Measurements from ENCODE around the gene MDP1. TPM values are rescaled to one million over a fixed set of nuclear protein-coding genes. Genes with fewer than 3 reads are reported as not detected.

Gene MDP1
- total and polyA plus RNA-seq, 2 of the 8 experiments (the other 6 are each of a cell fraction or from before 2014, with no cell fraction given), result 17.7 to 32.2 TPM

DNA sequence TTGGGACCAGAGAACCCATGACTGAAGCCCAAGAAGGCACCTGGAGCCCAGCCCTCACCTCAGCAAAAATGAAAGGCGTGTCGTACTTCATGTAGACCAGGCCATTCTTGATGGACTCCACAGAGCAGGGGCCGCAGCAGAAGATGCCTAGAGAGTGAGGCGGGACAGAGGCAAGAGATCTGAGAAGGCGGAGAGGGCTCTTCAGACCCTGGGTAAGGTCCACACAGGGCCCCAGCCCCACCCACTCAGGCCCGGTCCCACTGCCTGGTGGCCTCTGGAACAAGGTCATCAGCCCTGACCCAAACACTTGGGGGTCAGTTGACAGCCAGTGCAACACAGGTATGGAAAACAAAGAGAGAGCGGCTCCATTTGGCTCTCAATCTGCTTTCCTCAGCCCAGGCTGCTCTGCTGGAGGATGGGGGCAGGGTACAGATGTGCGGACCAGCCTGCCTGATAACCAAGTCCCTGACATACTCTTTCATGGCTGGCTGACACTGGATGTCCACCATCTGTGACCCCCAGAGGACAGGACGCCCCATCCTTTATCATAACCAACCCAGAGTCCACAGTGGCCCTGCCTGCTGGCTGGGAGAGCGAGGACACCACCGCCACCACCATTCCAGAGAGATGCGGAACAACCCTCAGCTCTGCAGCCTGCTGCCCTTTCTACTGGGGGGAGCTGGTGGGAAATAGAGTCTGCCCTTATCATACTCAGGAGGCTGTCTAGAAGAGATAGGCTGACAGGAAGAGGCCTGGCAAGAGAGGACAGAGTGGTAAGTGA lies 40.3 kb upstream of the MDP1 start:
- Histone ChIP-seq H3K4me1 (replicated peaks in 1 of 4; ENCODE audit: control insufficient read depth in 3 of 4, insufficient read depth in 4 of 4, low read length in 3 of 4) (no peaks in the 10 kb centered on the region; a peak in 1 of 7 replicates), H3K36me3 (ENCODE audit: control insufficient read depth in 2 of 4, insufficient read depth in 4 of 4, low read length in 3 of 4) (no peaks in the 10 kb centered on the region), H2BK12ac (ENCODE audit: low read depth, low read length) (no peak overlapping the region), H4K91ac (replicated peaks; ENCODE audit: insufficient read length, low read length) (no peak overlapping the region), H3K4me3 (ENCODE audit: extremely low read depth in 1 of 4, insufficient read depth in 2 of 4, low read depth in 3 of 4, low read length in 4 of 4) (no peak overlapping the region), H2AFZ (ENCODE audit: low read length) (no peak overlapping the region), H3K79me2 (ENCODE audit: control insufficient read depth in 1 of 2, insufficient read depth in 2 of 2, low read length in 2 of 2) (no peaks in the 10 kb centered on the region), H3K9me3 (ENCODE audit: insufficient read depth in 2 of 2, low read depth in 1 of 2, low read length in 1 of 2) (no peaks in the 10 kb centered on the region), H3K23ac (ENCODE audit: insufficient read length) (no peak overlapping the region), H2BK5ac (ENCODE audit: low read depth, low read length) (no peak overlapping the region), H4K5ac (ENCODE audit: insufficient read length, low read depth, low read length) (no peak overlapping the region), H3K79me1 (ENCODE audit: low read depth, low read length) (no peaks in the 10 kb centered on the region), H3K56ac (replicated peaks; ENCODE audit: insufficient read length, low read depth, low read length) (no peak overlapping the region), H3K27me3 (replicated peaks in 1 of 4; ENCODE audit: control insufficient read depth in 3 of 4, extremely low read depth in 1 of 4, insufficient read depth in 3 of 4, low read length in 3 of 4) (no peaks in the 10 kb centered on the region; a peak in 1 of 7 replicates), H4K8ac (ENCODE audit: extremely low read depth, insufficient read depth, low read length) (no peak overlapping the region), H3K4ac (replicated peaks; ENCODE audit: insufficient read length, low read depth, low read length) (no peak overlapping the region), H3K9ac (replicated peaks in 1 of 4; ENCODE audit: extremely low read depth in 1 of 4, low read depth in 3 of 4, low read length in 3 of 4) (no peak overlapping the region), H4K20me1 (replicated peaks in 1 of 2; ENCODE audit: control insufficient read depth in 1 of 2, insufficient read depth in 2 of 2, low read length in 2 of 2) (peaks cover 0 to 2% of the 10 kb centered on the region in 2 experiments), H3K27ac (ENCODE audit: low read depth, low read length) (no peak overlapping the region), H3K4me2 (ENCODE audit: insufficient read depth in 1 of 2, low read depth in 2 of 2, low read length in 2 of 2) (no peak overlapping the region), H2BK20ac (ENCODE audit: low read length) (no peak overlapping the region), H3K14ac (ENCODE audit: insufficient read length) (no peak overlapping the region), H2BK120ac (replicated peaks; ENCODE audit: low read depth, low read length) (no peak overlapping the region), H2AK5ac (ENCODE audit: low read depth, low read length) (no peak overlapping the region), H3K18ac (ENCODE audit: extremely low read depth, low read length) (no peak overlapping the region), H2BK15ac (ENCODE audit: low read length) (no peak overlapping the region), H3K23me2 (ENCODE audit: low read depth, low read length) (no peaks in the 10 kb centered on the region)
- WGBS, 2 experiments (ENCODE audit: extremely low coverage in 1 of 2, insufficient coverage in 1 of 2, insufficient read length in 1 of 2, insufficient replicate concordance in 2 of 2, low coverage in 1 of 2, low lambda C conversion rate in 2 of 2, missing lambda C conversion rate in 1 of 2), result 82% methylated on average over 12 of the region's 12 CpGs; no CpG with 5 or more reads in 1 of the 2 experiments
- no peak for FAIRE-seq
- CTCF ChIA-PET (ENCODE audit: partially characterized antibody), result interaction anchor here (0.6 to 6.0 kb wide), 9 partner anchors 8 to 145 kb away, joined by 3 to 63 read pairs (median 3); partner anchors contain the start of genes DHRS1, NOP9, RABGGTA and TINF2
- no peak for DNase-seq (ENCODE audit: low read depth in 1 of 2, low spot score in 2 of 2)
- POLR2A ChIA-PET (ENCODE audit: partially characterized antibody), result interaction anchor here (0.6 to 2.7 kb wide), 5 partner anchors 10 to 1094 kb away, joined by 3 to 10 read pairs (median 4); partner anchors contain the start of gene RABGGTA
- TF ChIP-seq RAD21 (IDR thresholded peaks at IDR 0.05 in 1 of 2, conservative IDR thresholded peaks at IDR 0.05 in 1 of 2; ENCODE audit: low read depth in 2 of 2, low read length in 2 of 2) (no peak), SP4 (IDR thresholded peaks at IDR 0.05; ENCODE audit: low read length) (no peak), NANOG (IDR thresholded peaks at IDR 0.05; ENCODE audit: insufficient read depth, low read depth, low read length, poor library complexity, severe bottlenecking) (no peak), SIX5 (IDR thresholded peaks at IDR 0.05; ENCODE audit: low read depth, low read length) (no peak), ZNF274 (IDR thresholded peaks at IDR 0.05; ENCODE audit: borderline replicate concordance, extremely low read depth, low read length) (no peak), RNF2 (IDR thresholded peaks at IDR 0.05; ENCODE audit: borderline replicate concordance, low read depth, low read length, missing control alignments, poor library complexity, severe bottlenecking) (no peak), POLR2AphosphoS5 (IDR thresholded peaks at IDR 0.05; ENCODE audit: low read depth, low read length) (no peak), TEAD4 (IDR thresholded peaks at IDR 0.05; ENCODE audit: low read depth, low read length) (no peak), CTCF (IDR thresholded peaks at IDR 0.05; ENCODE audit: control extremely low read depth in 1 of 3, insufficient read depth in 1 of 3, low read depth in 1 of 3, low read length in 3 of 3) (no peak)

Data from H1 (cell line).